Psoas muscle (tissue), 8 donors: ENCODE data around the gene FBXO42. TPM values are rescaled to one million over a fixed set of nuclear protein-coding genes. Genes with fewer than 3 reads are reported as not detected.
"Not testable (repeated sequence)": the region's sequence is repeated elsewhere in the genome, so short reads cannot be mapped to it uniquely, and the experiment has no call there.

ENCODE experiments used
- ATAC-seq, 4 donors: fragments of 200-7000 bp; cut with Tn5 transposase; one replicate each; pipeline ENCODE4 v1.9.1; 2020; ENCODE audit warnings: moderate library complexity in 3 of 4, mild to moderate bottlenecking in 2 of 4
- DNase-seq, 2 donors: peaks; one replicate each; pipeline ENCODE4 v3.0.0-alpha.2; 2020
- H3K27ac ChIP-seq: fragments of 200-600 bp; one replicate; pipeline ENCODE4 v1.8.0; 2022
- H3K27me3 ChIP-seq, 3 donors: fragments of 200-600 bp in 1 of 3; one replicate each; pipeline versions ENCODE4 v1.6.1 to v1.8.0; 2013 to 2022; ENCODE audit warnings: low read length in 2 of 3, mild to moderate bottlenecking in 2 of 3, moderate library complexity in 1 of 3; ENCODE audit not compliant: insufficient read depth in 3 of 3
- H3K36me3 ChIP-seq, 2 donors: fragments of 200-600 bp in 1 of 2; one replicate each; pipeline versions ENCODE4 v1.6.1 to v1.8.0; 2013 to 2022; ENCODE audit warnings: low read depth in 1 of 2, mild to moderate bottlenecking in 1 of 2, moderate library complexity in 1 of 2; ENCODE audit not compliant: insufficient read depth in 1 of 2
- H3K4me1 ChIP-seq: fragments of 200-600 bp; one replicate; pipeline ENCODE4 v1.8.0; 2022
- H3K4me3 ChIP-seq: fragments of 200-600 bp; one replicate; pipeline ENCODE4 v1.8.0; 2022; ENCODE audit warnings: mild to moderate bottlenecking
- H3K9me3 ChIP-seq: fragments of 200-600 bp; one replicate; pipeline ENCODE4 v1.8.0; 2022
- CTCF ChIP-seq: fragments of 200-600 bp; IDR thresholded peaks from one replicate; pipeline ENCODE4 v1.8.0; 2022; ENCODE audit warnings: antibody characterized with exemption
- WGBS, 3 donors: extraction: QIAGEN DNeasy Blood & Tissue Kit; methylation state at CpG; one replicate each; pipeline versions ENCODE4 v1.1.6 to v1.1.7; 2013; 5-methylcytosine and 5-hydroxymethylcytosine counted together
- intact Hi-C, 2 donors: fragments of 100-400 bp; cut with DNase I; formaldehyde crosslinking; loops; one replicate each; pipeline versions ENCODE4 v1.11.0 to v1.14.2; 2022
- polyA plus RNA-seq, 3 donors: library from polyadenylated mRNA; stranded (reverse); fragments of 200-250 nt; gene quantifications; one replicate each; pipeline ENCODE4 v1.2.3, GENCODE V29; 2013
- total RNA-seq, 4 donors: library from RNA; stranded (reverse); fragmentation: NEBNext Ultra II Directional in 2 of 4; extraction: Animal tissue kit (Norgen Biotek cat#: 25700) in 2 of 4; gene quantifications; one replicate each; pipeline versions ENCODE4 v1.2.1 to v1.2.4, GENCODE V29; 2021 to 2023
- donor health status: healthy with polysubstance abuse.
- donor health status: DM: no; HTN: no; CAD: no; lungs with moderate emphysema.
- donor health status: Bipolar disorder and iron deficiency.
- donor health status: healthy.
- donor health status: DM: yes; HTN: yes; CAD: no.
- donor health status: DM: no; HTN: no; CAD: no.
- donor health status: DM: no; HTN: no; CAD: no.
- donor health status: DM: yes; HTN: yes; CAD: no.

Gene FBXO42
- total and polyA plus RNA-seq, 7 donors: 7.4 to 26.6 (median 18.7) TPM

- Histone ChIP-seq H3K27ac (no peak overlapping the region), H3K4me3 (no peak overlapping the region), H3K27me3 (no peaks in the 10 kb centered on the region), H3K9me3 (no peaks in the 10 kb centered on the region), H3K4me1 (no peaks in the 10 kb centered on the region), H3K36me3 (peaks cover 0 to 25% of the 10 kb centered on the region in 2 donors)
- DNase-seq: no peak
- no peak for ATAC-seq
- WGBS, 3 donors: 96 to 97% (median 97%) methylated on average over 9 of the region's 9 CpGs
- intact Hi-C loops: loop anchor here in 1 of 2 donors (2.0 kb wide), 1 partner anchor 16 kb away; no protein-coding TSS in a partner anchor
- TF ChIP-seq CTCF: no peak
Observed at GRCh38 chr1:16258591-16259135, 93.6 kb downstream of the FBXO42 start.

- WGBS, 3 donors: 89 to 91% (median 90%) methylated on average over 3 of the region's 3 CpGs
- no peak overlapping the region for H3K4me3 ChIP-seq
- intact Hi-C loops: loop anchor here in 1 of 2 donors (2.0 kb wide), 1 partner anchor 15 kb away; no protein-coding TSS in a partner anchor
- H3K27me3 ChIP-seq: no peaks in the 10 kb centered on the region
- no peak for TF ChIP-seq CTCF
- H3K27ac ChIP-seq: no peak overlapping the region
- DNase-seq: no peak
- H3K9me3 ChIP-seq: no peaks in the 10 kb centered on the region
- H3K4me1 ChIP-seq: no peaks in the 10 kb centered on the region
- H3K36me3 ChIP-seq: peaks cover 0 to 31% of the 10 kb centered on the region in 2 donors
- no peak for ATAC-seq
Observed at GRCh38 chr1:16257968-16258367, 94.3 kb downstream of the FBXO42 start.

- H3K4me1 ChIP-seq, ATAC-seq, H3K9me3 ChIP-seq, H3K27me3 ChIP-seq, H3K27ac ChIP-seq, intact Hi-C loops, DNase-seq, H3K4me3 ChIP-seq: not testable (repeated sequence)
- WGBS, 3 donors: 94 to 99% (median 95%) methylated on average over 3 of the region's 3 CpGs
- peaks cover 0 to 35% of the 10 kb centered on the region in 2 donors for H3K36me3 ChIP-seq
Observed at GRCh38 chr1:16257556-16257955, 94.7 kb downstream of the FBXO42 start.

GRCh38 chr1:16256478-16256877 lies 95.8 kb downstream of the FBXO42 start:
- H3K4me3 ChIP-seq: no peak overlapping the region
- ATAC-seq (no peak), DNase-seq (no peak)
- WGBS, 3 donors: 78 to 84% (median 79%) methylated on average over 4 of the region's 4 CpGs
- H3K27me3 ChIP-seq: no peaks in the 10 kb centered on the region
- no peaks in the 10 kb centered on the region for H3K9me3 ChIP-seq
- intact Hi-C loops: no loop called here
- peaks cover 2 to 46% of the 10 kb centered on the region in 2 donors for H3K36me3 ChIP-seq
- no peaks in the 10 kb centered on the region for H3K4me1 ChIP-seq
- no peak for TF ChIP-seq CTCF
- H3K27ac ChIP-seq: no peak overlapping the region

- intact Hi-C loops: no loop called here
- peaks cover 2 to 57% of the 10 kb centered on the region in 2 donors for H3K36me3 ChIP-seq
- no peaks in the 10 kb centered on the region for H3K9me3 ChIP-seq
- peaks cover 8% of the 10 kb centered on the region for H3K4me1 ChIP-seq
- 35 to 58% (median 38%) methylated on average over 4 of the region's 4 CpGs for WGBS, 3 donors
- no peak for TF ChIP-seq CTCF
- DNase-seq: no peak
- ATAC-seq: peak; percentile 77 to 99 (median 91)
- peak overlapping the region; percentile 40 for H3K27ac ChIP-seq
- no peaks in the 10 kb centered on the region for H3K27me3 ChIP-seq
- H3K4me3 ChIP-seq: no peak overlapping the region
Observed at GRCh38 chr1:16254263-16254928, 97.9 kb downstream of the FBXO42 start.
